PC-9 (cell line): ENCODE data around the gene ARHGAP30.

Experiments used
- EZH2 ChIP-seq: fragments of 200-600 bp; sonication (generic); IDR thresholded peaks from 2 replicates; pipeline ENCODE4 v1.8.0; 2017; ENCODE audit warnings: antibody characterized with exemption, low read depth
- TF ChIP-seq, protein P1 (sequence below): fragments of 200-600 bp; sonication (generic); conservative IDR thresholded peaks from 2 replicates; pipeline ENCODE4 v1.6.1; 2017; ENCODE audit warnings: mixed run types, antibody characterized with exemption, mild to moderate bottlenecking, moderate library complexity

DNA sequence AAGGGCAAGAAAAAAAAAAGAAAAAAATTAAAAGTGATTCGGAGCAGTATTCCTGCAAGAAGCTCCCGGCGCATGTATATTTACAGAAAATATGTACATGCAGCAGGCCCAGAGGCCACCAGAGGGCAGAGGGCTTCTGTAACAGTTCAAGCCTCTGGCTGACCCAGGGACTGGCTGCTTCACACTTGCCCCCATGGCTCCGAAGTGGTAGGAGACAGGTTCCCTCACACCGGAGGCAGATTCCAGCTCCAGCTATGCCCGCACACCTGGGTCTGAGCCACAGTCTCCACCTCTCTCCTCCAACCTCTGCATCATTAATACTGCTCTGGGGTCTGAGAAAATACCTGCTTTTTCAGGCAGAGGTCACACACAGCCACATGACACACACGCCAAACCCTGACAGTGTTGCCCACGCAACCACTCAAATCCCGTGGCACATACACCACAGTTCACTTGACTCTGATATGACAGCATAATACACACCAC, 2.2 kb upstream of the ARHGAP30 start:
- TF ChIP-seq, protein P1, sequence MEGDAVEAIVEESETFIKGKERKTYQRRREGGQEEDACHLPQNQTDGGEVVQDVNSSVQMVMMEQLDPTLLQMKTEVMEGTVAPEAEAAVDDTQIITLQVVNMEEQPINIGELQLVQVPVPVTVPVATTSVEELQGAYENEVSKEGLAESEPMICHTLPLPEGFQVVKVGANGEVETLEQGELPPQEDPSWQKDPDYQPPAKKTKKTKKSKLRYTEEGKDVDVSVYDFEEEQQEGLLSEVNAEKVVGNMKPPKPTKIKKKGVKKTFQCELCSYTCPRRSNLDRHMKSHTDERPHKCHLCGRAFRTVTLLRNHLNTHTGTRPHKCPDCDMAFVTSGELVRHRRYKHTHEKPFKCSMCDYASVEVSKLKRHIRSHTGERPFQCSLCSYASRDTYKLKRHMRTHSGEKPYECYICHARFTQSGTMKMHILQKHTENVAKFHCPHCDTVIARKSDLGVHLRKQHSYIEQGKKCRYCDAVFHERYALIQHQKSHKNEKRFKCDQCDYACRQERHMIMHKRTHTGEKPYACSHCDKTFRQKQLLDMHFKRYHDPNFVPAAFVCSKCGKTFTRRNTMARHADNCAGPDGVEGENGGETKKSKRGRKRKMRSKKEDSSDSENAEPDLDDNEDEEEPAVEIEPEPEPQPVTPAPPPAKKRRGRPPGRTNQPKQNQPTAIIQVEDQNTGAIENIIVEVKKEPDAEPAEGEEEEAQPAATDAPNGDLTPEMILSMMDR: peak; percentile 79
- TF ChIP-seq EZH2: no peak
